ENCODE measurements around the gene ANXA6. TPM values are rescaled to one million over a fixed set of nuclear protein-coding genes. Genes with fewer than 3 reads are reported as not detected.
"Not testable (repeated sequence)": the region's sequence is repeated elsewhere in the genome, so short reads cannot be mapped to it uniquely, and the experiment has no call there.

ANXA6 gene
- polyA plus RNA-seq, 1 donor (not counting 4 experiments of a cell fraction or from before 2014, with no cell fraction given) = 37.0 TPM

GRCh38 chr5:151198861-151199260, 41.3 kb upstream of the ANXA6 start:
- Histone ChIP-seq H3K9me1 (ENCODE audit: control insufficient read depth, extremely low read depth, insufficient read depth, low read length) (no peaks in the 10 kb centered on the region), H3K36me3 (ENCODE audit: control insufficient read depth in 2 of 2, extremely low read depth in 1 of 2, insufficient read depth in 2 of 2, low read length in 2 of 2) (no peaks in the 10 kb centered on the region), H4K20me1 (ENCODE audit: control insufficient read depth, extremely low read depth, insufficient read depth, low read length) (no peaks in the 10 kb centered on the region), H2AFZ (ENCODE audit: control insufficient read depth, low read length) (no peak overlapping the region), H3K27ac (ENCODE audit: control insufficient read depth, insufficient read depth, low read length) (no peak overlapping the region), H3K4me1 (ENCODE audit: control insufficient read depth, extremely low read depth, insufficient read depth, low read length) (peaks cover 9% of the 10 kb centered on the region), H3K9me3 (ENCODE audit: control insufficient read depth, low read depth, low read length) (no peaks in the 10 kb centered on the region), H3K9ac (ENCODE audit: control insufficient read depth, extremely low read depth, insufficient read depth, low read length) (no peak overlapping the region), H3K27me3 (ENCODE audit: control insufficient read depth, extremely low read depth, insufficient read depth, low read length) (no peaks in the 10 kb centered on the region), H3K4me2 (ENCODE audit: control insufficient read depth, extremely low read depth, insufficient read depth, low read depth, low read length) (no peak overlapping the region), H3K4me3 (ENCODE audit: control insufficient read depth in 2 of 3, extremely low read depth in 1 of 3, insufficient read depth in 2 of 3, low read depth in 1 of 3, low read length in 3 of 3) (no peak overlapping the region), H3K79me2 (ENCODE audit: control insufficient read depth, insufficient read depth, low read length) (no peaks in the 10 kb centered on the region)
- dilution Hi-C loops (cut with MboI; ENCODE audit: extremely low pct_ligation_motif_present, low sequenced_read_pairs) = no loop called here
- FAIRE-seq = no peak
- TF ChIP-seq EZH2 (IDR thresholded peaks at IDR 0.05; ENCODE audit: low read length) = no peak
- TF ChIP-seq, protein P1, sequence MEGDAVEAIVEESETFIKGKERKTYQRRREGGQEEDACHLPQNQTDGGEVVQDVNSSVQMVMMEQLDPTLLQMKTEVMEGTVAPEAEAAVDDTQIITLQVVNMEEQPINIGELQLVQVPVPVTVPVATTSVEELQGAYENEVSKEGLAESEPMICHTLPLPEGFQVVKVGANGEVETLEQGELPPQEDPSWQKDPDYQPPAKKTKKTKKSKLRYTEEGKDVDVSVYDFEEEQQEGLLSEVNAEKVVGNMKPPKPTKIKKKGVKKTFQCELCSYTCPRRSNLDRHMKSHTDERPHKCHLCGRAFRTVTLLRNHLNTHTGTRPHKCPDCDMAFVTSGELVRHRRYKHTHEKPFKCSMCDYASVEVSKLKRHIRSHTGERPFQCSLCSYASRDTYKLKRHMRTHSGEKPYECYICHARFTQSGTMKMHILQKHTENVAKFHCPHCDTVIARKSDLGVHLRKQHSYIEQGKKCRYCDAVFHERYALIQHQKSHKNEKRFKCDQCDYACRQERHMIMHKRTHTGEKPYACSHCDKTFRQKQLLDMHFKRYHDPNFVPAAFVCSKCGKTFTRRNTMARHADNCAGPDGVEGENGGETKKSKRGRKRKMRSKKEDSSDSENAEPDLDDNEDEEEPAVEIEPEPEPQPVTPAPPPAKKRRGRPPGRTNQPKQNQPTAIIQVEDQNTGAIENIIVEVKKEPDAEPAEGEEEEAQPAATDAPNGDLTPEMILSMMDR (optimal IDR thresholded peaks at IDR 0.05 in 1 of 3, IDR thresholded peaks at IDR 0.05 in 1 of 3, conservative IDR thresholded peaks at IDR 0.05 in 1 of 3; ENCODE audit: extremely low read depth in 1 of 3, insufficient read depth in 2 of 3, low read length in 3 of 3) = no peak
- DNase-seq (ENCODE audit: low read depth, low spot score) = no peak

- H3K27me3 ChIP-seq (ENCODE audit: control insufficient read depth, extremely low read depth, insufficient read depth, low read length); H3K36me3 ChIP-seq (ENCODE audit: control insufficient read depth in 2 of 2, extremely low read depth in 1 of 2, insufficient read depth in 2 of 2, low read length in 2 of 2); H3K9me1 ChIP-seq (ENCODE audit: control insufficient read depth, extremely low read depth, insufficient read depth, low read length); H3K79me2 ChIP-seq (ENCODE audit: control insufficient read depth, insufficient read depth, low read length); H4K20me1 ChIP-seq (ENCODE audit: control insufficient read depth, extremely low read depth, insufficient read depth, low read length); H3K4me1 ChIP-seq (ENCODE audit: control insufficient read depth, extremely low read depth, insufficient read depth, low read length); dilution Hi-C loops (cut with MboI; ENCODE audit: extremely low pct_ligation_motif_present, low sequenced_read_pairs); FAIRE-seq; H3K4me3 ChIP-seq (ENCODE audit: control insufficient read depth in 2 of 3, extremely low read depth in 1 of 3, insufficient read depth in 2 of 3, low read depth in 1 of 3, low read length in 3 of 3); H3K9me3 ChIP-seq (ENCODE audit: control insufficient read depth, low read depth, low read length); H3K4me2 ChIP-seq (ENCODE audit: control insufficient read depth, extremely low read depth, insufficient read depth, low read depth, low read length); H3K9ac ChIP-seq (ENCODE audit: control insufficient read depth, extremely low read depth, insufficient read depth, low read length); H2AFZ ChIP-seq (ENCODE audit: control insufficient read depth, low read length); H3K27ac ChIP-seq (ENCODE audit: control insufficient read depth, insufficient read depth, low read length); DNase-seq (ENCODE audit: low read depth, low spot score): not testable (repeated sequence)
These were observed 39.7 kb upstream of the ANXA6 start for GRCh38 chr5:151197291-151197600.

- H3K27me3 ChIP-seq (ENCODE audit: control insufficient read depth, extremely low read depth, insufficient read depth, low read length) = no peaks in the 10 kb centered on the region
- H3K79me2 ChIP-seq (ENCODE audit: control insufficient read depth, insufficient read depth, low read length) = no peaks in the 10 kb centered on the region
- H3K27ac ChIP-seq (ENCODE audit: control insufficient read depth, insufficient read depth, low read length) = no peak overlapping the region
- H3K4me3 ChIP-seq (ENCODE audit: control insufficient read depth in 2 of 3, extremely low read depth in 1 of 3, insufficient read depth in 2 of 3, low read depth in 1 of 3, low read length in 3 of 3) = no peak overlapping the region
- dilution Hi-C loops (cut with MboI; ENCODE audit: extremely low pct_ligation_motif_present, low sequenced_read_pairs) = no loop called here
- FAIRE-seq (no peak), DNase-seq (ENCODE audit: low read depth, low spot score) (no peak)
- H4K20me1 ChIP-seq (ENCODE audit: control insufficient read depth, extremely low read depth, insufficient read depth, low read length) = no peaks in the 10 kb centered on the region
- no peak overlapping the region for H3K4me2 ChIP-seq (ENCODE audit: control insufficient read depth, extremely low read depth, insufficient read depth, low read depth, low read length)
- no peaks in the 10 kb centered on the region for H3K4me1 ChIP-seq (ENCODE audit: control insufficient read depth, extremely low read depth, insufficient read depth, low read length)
- no peak overlapping the region for H3K9ac ChIP-seq (ENCODE audit: control insufficient read depth, extremely low read depth, insufficient read depth, low read length)
- no peaks in the 10 kb centered on the region for H3K9me3 ChIP-seq (ENCODE audit: control insufficient read depth, low read depth, low read length)
- TF ChIP-seq, protein P1 (optimal IDR thresholded peaks at IDR 0.05 in 1 of 3, IDR thresholded peaks at IDR 0.05 in 1 of 3, conservative IDR thresholded peaks at IDR 0.05 in 1 of 3; ENCODE audit: extremely low read depth in 1 of 3, insufficient read depth in 2 of 3, low read length in 3 of 3) = no peak
- no peak for TF ChIP-seq EZH2 (IDR thresholded peaks at IDR 0.05; ENCODE audit: low read length)
- no peak overlapping the region for H2AFZ ChIP-seq (ENCODE audit: control insufficient read depth, low read length)
- no peaks in the 10 kb centered on the region for H3K9me1 ChIP-seq (ENCODE audit: control insufficient read depth, extremely low read depth, insufficient read depth, low read length)
- H3K36me3 ChIP-seq (ENCODE audit: control insufficient read depth in 2 of 2, extremely low read depth in 1 of 2, insufficient read depth in 2 of 2, low read length in 2 of 2) = no peaks in the 10 kb centered on the region
These were observed 39.1 kb upstream of the ANXA6 start for GRCh38 chr5:151196556-151197290.
